Measurements from ENCODE around the gene DOCK1.

DNA sequence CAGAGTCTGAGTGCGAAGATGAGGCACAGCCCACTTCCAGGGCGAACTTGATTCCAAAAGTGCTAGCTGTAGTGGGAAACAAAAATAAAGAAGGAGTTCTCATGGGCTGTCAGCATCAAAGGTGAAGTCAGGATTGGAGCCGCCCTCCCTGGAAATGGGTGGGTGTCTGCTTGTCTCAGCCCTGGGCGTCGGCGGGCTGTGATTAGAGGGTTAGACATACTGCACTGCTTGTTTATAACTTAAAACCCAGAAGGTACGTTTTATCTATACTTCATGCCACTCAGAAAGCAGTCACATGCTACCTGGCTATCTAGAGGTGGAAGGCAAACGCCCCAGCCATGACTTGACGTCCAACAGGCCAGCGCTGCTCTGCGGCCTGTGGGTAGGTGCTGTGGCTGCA lies 535.1 kb downstream of the DOCK1 start:
- TF ChIP-seq, protein P1, sequence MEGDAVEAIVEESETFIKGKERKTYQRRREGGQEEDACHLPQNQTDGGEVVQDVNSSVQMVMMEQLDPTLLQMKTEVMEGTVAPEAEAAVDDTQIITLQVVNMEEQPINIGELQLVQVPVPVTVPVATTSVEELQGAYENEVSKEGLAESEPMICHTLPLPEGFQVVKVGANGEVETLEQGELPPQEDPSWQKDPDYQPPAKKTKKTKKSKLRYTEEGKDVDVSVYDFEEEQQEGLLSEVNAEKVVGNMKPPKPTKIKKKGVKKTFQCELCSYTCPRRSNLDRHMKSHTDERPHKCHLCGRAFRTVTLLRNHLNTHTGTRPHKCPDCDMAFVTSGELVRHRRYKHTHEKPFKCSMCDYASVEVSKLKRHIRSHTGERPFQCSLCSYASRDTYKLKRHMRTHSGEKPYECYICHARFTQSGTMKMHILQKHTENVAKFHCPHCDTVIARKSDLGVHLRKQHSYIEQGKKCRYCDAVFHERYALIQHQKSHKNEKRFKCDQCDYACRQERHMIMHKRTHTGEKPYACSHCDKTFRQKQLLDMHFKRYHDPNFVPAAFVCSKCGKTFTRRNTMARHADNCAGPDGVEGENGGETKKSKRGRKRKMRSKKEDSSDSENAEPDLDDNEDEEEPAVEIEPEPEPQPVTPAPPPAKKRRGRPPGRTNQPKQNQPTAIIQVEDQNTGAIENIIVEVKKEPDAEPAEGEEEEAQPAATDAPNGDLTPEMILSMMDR (IDR thresholded peaks at IDR 0.05; ENCODE audit: borderline replicate concordance, extremely low read depth, low read length, poor library complexity, severe bottlenecking) = no peak
- no peak for TF ChIP-seq EZH2 (IDR thresholded peaks at IDR 0.05; ENCODE audit: borderline replicate concordance, low read depth, low read length, severe bottlenecking)

Measured in DND-41 (cell line).